Activated naive CD4-positive, alpha-beta T cell treated with anti-CD3 and anti-CD28 coated beads, Interleukin-2, amount 50 U/mL, for 24 hours (primary cell): ENCODE measurements around the gene HNRNPDL.
A peak's percentile ranks its signal among the peaks of the same experiment; 100 is the strongest.
"Not testable (repeated sequence)": the region's sequence is repeated elsewhere in the genome, so short reads cannot be mapped to it uniquely, and the experiment has no call there.

ENCODE experiments used
- H3K27ac Mint-ChIP-seq: one replicate; pipeline ENCODE4 v1.8.0; 2021; ENCODE audit warnings: mild to moderate bottlenecking, mixed read lengths
- H3K27me3 Mint-ChIP-seq: one replicate; pipeline ENCODE4 v1.8.0; 2021; ENCODE audit warnings: mixed read lengths
- H3K36me3 Mint-ChIP-seq: one replicate; pipeline ENCODE4 v1.8.0; 2021; ENCODE audit warnings: mixed read lengths
- H3K4me1 Mint-ChIP-seq: one replicate; pipeline ENCODE4 v1.8.0; 2021; ENCODE audit warnings: mixed read lengths
- H3K4me3 Mint-ChIP-seq: one replicate; pipeline ENCODE4 v1.8.0; 2021; ENCODE audit warnings: mild to moderate bottlenecking, mixed read lengths
- H3K9me3 Mint-ChIP-seq: one replicate; pipeline ENCODE4 v1.8.0; 2021; ENCODE audit warnings: mixed read lengths

The HNRNPDL gene

DNA sequence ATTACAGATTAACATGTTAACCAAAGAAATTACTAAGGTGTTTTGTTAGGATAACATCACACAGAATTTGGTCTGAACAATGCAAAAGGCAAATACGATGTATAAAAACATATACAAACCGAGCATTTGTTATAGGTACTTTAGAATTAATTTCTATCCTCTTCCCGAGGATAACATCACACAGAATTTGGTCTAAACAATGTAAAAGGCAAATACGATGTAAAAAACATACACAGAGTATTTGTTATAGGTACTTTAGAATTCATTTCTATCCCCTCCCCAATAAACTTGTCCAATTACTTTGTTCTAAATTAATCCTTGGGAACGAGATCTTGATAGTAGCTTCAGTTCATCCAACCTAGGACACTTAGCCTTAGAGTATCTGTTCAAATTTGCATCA is 7.6 kb downstream of the HNRNPDL start:
- Mint-ChIP-seq H3K9me3 (no peaks in the 10 kb centered on the region), H3K4me1 (peaks cover 54% of the 10 kb centered on the region), H3K36me3 (peaks cover 35% of the 10 kb centered on the region), H3K4me3 (no peak overlapping the region), H3K27ac (peak overlapping the region; percentile 94), H3K27me3 (no peaks in the 10 kb centered on the region)

DNA sequence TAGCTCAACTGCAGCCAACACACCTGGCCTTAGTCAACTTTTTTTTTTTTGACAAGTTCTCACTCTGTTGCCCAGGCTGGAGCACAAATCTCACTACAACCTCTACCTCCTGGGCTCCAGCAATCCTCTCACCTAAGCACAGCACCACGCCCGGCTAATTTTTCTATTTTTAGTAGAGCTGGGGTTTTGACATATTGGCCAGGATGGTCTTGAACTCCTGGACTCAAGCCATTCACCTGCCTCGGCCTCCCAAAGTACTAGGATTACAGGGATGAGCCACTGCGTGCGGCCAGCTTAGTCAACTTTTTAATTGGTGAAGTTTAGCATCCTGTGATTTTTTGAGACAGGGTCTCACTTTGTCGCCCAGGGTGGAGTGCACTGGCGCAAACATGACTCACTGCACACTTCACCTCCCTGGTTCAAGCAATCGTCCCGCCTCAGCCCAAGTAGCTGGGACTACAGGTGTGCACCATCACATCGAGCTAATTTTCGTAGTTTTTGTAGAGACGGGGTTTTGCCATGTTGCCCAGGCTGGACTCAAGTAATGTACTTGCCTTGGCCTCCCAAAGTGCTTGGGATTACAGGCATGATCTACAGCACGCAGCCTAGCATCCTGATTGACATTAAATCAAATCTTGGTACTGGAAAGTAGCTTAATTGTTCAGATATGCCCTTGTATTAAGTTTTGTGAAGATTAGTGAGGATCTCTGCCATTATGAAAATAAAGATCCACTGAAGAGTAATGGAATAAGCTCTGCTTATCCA is 8.3 kb downstream of the HNRNPDL start:
- H3K36me3 Mint-ChIP-seq: peaks cover 30% of the 10 kb centered on the region
- peak overlapping the region; percentile 38 for H3K27ac Mint-ChIP-seq
- no peaks in the 10 kb centered on the region for H3K27me3 Mint-ChIP-seq
- no peaks in the 10 kb centered on the region for H3K9me3 Mint-ChIP-seq
- no peak overlapping the region for H3K4me3 Mint-ChIP-seq
- H3K4me1 Mint-ChIP-seq: peaks cover 48% of the 10 kb centered on the region

DNA sequence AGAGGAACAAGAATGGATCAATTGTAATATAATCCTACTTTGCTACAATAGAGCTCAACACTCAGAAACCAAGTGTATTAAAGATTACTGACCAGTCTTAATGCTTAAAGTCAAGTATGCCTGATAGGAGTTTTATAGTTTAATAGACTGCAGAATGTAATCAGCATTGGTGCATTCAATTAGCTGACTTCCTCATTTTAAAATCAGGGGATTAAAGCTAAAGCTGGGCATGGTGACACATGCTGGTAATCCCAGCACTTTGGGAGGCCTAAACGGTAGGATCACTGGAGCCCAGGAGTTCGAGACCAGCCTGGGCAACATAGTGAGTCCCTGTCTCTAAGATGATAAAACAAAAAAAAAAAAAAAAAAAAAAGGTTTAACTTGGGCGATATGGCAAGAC is 10.8 kb downstream of the HNRNPDL start:
- no peak overlapping the region for H3K4me3 Mint-ChIP-seq
- no peak overlapping the region for H3K27ac Mint-ChIP-seq
- peaks cover 18% of the 10 kb centered on the region for H3K36me3 Mint-ChIP-seq
- peaks cover 9% of the 10 kb centered on the region for H3K27me3 Mint-ChIP-seq
- no peaks in the 10 kb centered on the region for H3K9me3 Mint-ChIP-seq
- H3K4me1 Mint-ChIP-seq: peaks cover 32% of the 10 kb centered on the region

DNA sequence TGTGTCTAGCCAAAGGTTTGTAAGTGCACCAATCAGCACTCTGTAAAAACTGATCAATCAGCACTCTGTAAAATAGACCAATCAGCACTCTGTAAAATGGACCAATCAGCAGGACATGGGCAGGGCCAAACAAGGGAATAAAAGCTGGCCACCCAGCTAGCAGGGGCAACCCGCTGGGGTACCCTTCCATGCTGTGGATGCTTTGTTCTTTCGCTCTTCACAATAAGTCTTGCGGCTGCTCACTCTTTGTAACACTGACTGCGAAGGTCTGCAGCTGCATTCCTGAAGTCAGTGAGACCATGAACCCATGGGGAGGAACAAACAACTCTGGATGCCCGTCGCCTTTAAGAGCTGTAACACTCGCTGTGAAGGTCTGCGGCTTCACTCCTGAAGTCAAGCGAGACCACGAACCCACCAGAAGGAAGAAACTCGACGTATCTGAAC is 14.3 kb downstream of the HNRNPDL start:
- Mint-ChIP-seq H3K4me1 (peaks cover 9% of the 10 kb centered on the region), H3K9me3 (no peaks in the 10 kb centered on the region), H3K36me3 (no peaks in the 10 kb centered on the region), H3K4me3 (no peak overlapping the region), H3K27me3 (peaks cover 10% of the 10 kb centered on the region), H3K27ac (no peak overlapping the region)

DNA sequence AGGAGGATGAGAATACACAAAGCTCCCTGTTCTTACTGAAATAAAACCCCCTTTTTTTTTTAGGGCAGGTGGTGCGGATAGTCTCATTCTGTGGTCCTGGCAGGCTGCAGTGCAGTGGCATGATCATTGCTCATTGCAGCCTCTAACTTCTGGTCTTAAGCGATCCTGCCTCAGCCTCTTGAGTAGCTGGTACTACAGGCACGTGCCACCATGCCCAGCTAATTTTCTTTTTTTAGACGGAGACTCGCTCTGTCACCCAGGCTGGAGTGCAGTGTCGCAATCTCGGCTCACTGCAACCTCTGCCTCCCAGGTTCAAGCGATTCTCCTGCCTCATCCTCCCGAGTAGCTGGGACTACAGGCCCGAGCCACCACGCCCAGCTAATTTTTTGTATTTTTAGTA is 15.2 kb downstream of the HNRNPDL start:
- not testable (repeated sequence) for H3K4me1 Mint-ChIP-seq, H3K27ac Mint-ChIP-seq, H3K36me3 Mint-ChIP-seq, H3K4me3 Mint-ChIP-seq, H3K9me3 Mint-ChIP-seq
- H3K27me3 Mint-ChIP-seq: peaks cover 10% of the 10 kb centered on the region

DNA sequence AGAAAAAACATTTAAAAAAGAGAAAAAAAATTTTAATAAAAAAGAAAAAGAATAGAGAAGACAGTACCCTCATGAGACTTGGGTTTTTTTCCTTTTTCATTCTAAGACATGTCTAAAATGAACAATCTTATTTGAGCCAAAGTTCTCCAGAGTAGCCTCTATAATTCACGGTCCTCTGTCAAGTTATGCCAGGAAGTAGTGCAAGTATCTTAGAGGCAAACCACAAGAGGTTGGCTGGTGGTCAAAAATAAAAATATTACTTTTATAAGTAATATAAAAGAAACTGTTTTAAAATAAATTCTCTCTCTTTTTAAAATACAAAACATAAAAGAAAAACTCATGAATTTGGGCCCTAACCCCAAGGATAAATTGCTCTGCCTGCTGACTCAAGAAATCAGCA is 26.5 kb downstream of the HNRNPDL start:
- H3K4me3 Mint-ChIP-seq: no peak overlapping the region
- no peaks in the 10 kb centered on the region for H3K4me1 Mint-ChIP-seq
- H3K27me3 Mint-ChIP-seq: peaks cover 1% of the 10 kb centered on the region
- no peak overlapping the region for H3K27ac Mint-ChIP-seq
- no peaks in the 10 kb centered on the region for H3K36me3 Mint-ChIP-seq
- H3K9me3 Mint-ChIP-seq: no peaks in the 10 kb centered on the region

DNA sequence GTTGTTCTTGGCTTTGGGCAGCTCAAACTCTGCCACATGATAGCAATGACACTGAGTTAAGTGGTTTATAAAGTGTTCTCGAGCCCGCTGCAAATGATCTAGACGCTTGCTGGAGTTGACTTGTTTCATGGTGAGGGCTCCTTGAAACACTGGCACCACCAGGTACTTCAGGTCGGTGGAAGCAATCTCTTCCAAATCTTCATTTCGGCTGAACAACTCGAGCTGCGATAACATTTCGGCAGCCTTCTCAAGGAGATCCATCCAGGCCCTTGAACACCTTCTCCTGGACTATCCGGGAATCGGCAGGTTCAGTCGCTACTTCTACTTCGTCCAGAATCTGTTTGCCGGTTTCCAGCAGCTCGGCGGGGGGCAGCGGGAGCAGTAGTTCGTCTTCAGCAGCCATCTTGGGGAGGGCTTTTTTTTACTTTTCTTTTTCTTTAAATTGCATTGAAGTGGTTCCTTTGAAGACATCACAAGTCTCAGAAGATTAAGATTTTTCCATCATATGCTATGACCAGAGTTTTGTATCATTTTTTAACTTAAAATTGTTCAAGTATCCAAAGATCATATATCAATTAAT is 28.0 kb downstream of the HNRNPDL start:
- Mint-ChIP-seq H3K4me3 (no peak overlapping the region), H3K9me3 (no peaks in the 10 kb centered on the region), H3K27ac (no peak overlapping the region), H3K27me3 (peaks cover 1% of the 10 kb centered on the region), H3K36me3 (no peaks in the 10 kb centered on the region), H3K4me1 (no peaks in the 10 kb centered on the region)

DNA sequence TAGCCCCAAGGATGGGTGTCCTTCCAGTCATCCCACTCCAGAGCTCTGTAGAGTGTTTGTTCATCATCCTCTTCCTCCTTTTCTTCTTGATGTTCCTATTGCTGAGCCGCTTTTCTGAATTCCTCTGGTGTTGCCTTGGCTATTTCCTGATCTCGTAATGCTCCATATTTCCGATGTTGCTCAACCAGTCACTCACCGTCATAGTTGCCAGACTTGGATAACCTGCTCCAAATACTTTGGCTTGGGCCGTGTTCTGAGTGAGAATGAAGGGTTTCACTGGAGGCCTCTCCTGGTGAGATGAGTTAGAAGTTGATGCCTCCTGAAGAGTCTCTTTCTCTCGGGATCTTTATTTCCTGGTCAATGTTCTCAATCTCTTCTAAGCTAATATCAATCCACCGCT is 28.7 kb downstream of the HNRNPDL start:
- Mint-ChIP-seq H3K36me3 (no peaks in the 10 kb centered on the region), H3K9me3 (no peaks in the 10 kb centered on the region), H3K27me3 (peaks cover 1% of the 10 kb centered on the region), H3K4me1 (no peaks in the 10 kb centered on the region), H3K4me3 (no peak overlapping the region), H3K27ac (no peak overlapping the region)

DNA sequence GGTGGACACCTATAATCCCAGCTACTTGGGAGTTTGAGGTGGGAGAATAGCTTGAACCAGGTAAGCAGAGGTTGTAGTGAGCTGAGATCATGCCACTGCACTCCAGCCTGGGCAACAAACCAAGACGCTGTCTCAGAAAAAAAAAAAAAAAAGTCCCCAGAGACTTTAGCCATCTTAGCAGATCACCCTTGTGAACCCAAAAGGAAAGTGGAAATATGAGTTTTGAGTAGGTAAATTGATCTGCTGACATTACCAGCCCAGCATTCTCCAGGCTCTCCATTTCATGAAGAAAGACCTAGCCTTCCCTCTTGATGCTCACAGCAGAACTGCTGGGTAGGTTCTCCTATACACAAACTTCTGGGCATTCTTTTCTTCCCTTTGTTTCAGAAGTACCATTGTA is 32.0 kb downstream of the HNRNPDL start:
- no peak overlapping the region for H3K4me3 Mint-ChIP-seq
- H3K4me1 Mint-ChIP-seq: no peaks in the 10 kb centered on the region
- no peak overlapping the region for H3K27ac Mint-ChIP-seq
- no peaks in the 10 kb centered on the region for H3K36me3 Mint-ChIP-seq
- H3K27me3 Mint-ChIP-seq: peaks cover 1% of the 10 kb centered on the region
- H3K9me3 Mint-ChIP-seq: no peaks in the 10 kb centered on the region

DNA sequence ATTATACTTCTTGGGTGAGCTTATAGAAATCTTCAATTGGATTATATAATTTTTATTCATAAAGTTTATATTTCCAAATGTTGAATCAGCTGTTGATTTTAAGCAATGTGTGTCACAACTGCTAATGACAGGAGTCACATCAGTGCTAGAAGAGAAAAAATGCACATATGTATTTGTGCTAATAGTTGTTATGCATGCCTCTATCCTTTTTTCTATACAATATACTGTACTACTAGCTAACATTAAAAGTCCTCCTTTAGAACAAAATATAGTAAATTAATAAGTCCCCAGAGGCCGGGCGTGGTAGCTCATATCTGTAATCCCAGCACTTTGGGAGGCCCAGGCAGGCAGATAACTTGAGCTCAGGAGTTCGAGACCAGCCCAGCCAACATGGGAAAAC is 32.7 kb downstream of the HNRNPDL start:
- H3K4me3 Mint-ChIP-seq: no peak overlapping the region
- H3K36me3 Mint-ChIP-seq: no peaks in the 10 kb centered on the region
- no peaks in the 10 kb centered on the region for H3K4me1 Mint-ChIP-seq
- H3K9me3 Mint-ChIP-seq: no peaks in the 10 kb centered on the region
- H3K27ac Mint-ChIP-seq: no peak overlapping the region
- H3K27me3 Mint-ChIP-seq: peaks cover 1% of the 10 kb centered on the region

DNA sequence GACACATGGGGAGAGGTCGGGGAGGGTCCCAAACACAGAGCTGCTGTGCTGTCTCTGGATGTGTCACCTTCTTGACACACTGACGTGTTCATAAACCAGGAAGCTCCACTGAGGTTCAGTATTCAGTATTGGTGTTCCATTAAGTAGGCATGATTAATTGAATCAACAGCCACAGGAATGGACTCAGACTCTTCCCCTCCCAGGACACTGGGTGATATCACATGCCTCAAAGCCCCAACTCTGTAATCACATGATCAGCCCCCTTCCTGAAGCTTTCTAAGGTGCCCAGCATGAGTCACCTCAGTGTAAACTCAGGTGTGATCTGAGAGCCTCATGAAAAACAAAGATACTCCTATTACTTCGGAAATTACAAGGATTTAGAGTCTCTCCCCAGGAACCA is 35.4 kb downstream of the HNRNPDL start:
- H3K27ac Mint-ChIP-seq: no peak overlapping the region
- no peaks in the 10 kb centered on the region for H3K4me1 Mint-ChIP-seq
- H3K4me3 Mint-ChIP-seq: no peak overlapping the region
- H3K27me3 Mint-ChIP-seq: peaks cover 1% of the 10 kb centered on the region
- H3K9me3 Mint-ChIP-seq: no peaks in the 10 kb centered on the region
- H3K36me3 Mint-ChIP-seq: no peaks in the 10 kb centered on the region

DNA sequence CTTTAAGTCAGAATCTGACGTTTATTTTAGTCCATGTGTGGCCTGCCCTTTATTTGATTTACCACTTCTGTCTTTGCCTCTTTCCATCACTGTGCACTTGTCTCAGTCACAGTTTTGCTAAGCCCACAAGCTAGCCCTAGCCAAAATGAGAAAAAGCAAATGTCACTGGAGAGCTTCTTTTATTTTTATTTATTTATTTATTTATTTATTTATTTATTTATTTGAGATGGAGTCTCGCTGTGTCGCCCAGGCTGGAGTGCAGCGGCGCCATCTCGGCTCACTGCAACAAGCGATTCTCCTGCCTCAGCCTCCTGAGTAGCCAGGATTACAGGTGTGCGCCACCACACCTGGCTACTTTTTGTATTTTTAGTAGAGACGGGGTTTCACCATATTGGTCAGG is 40.2 kb downstream of the HNRNPDL start:
- H3K4me3 Mint-ChIP-seq, H3K9me3 Mint-ChIP-seq, H3K27me3 Mint-ChIP-seq, H3K4me1 Mint-ChIP-seq, H3K36me3 Mint-ChIP-seq, H3K27ac Mint-ChIP-seq: not testable (repeated sequence)

DNA sequence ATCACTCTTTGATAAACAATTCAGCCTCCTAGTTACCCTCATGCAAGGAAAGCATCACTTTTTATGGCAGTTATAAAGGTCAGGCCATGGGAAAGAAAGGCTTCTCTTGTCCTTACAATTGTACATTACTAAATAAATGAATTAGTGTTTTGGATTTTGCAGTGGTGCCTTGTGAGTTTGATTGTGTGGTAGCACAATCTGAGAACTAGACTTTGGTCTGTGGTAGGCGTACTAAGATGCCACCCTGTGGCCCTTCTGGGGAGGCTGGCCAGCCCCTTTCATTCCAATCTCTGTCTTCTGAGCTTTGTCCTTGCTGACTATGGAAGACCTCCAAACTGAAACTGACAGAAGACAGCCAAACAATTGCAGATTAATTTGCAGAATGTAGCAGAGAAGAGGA is 41.9 kb downstream of the HNRNPDL start:
- Mint-ChIP-seq H3K9me3 (no peaks in the 10 kb centered on the region), H3K4me1 (no peaks in the 10 kb centered on the region), H3K27me3 (no peaks in the 10 kb centered on the region), H3K36me3 (no peaks in the 10 kb centered on the region), H3K4me3 (no peak overlapping the region), H3K27ac (no peak overlapping the region)

DNA sequence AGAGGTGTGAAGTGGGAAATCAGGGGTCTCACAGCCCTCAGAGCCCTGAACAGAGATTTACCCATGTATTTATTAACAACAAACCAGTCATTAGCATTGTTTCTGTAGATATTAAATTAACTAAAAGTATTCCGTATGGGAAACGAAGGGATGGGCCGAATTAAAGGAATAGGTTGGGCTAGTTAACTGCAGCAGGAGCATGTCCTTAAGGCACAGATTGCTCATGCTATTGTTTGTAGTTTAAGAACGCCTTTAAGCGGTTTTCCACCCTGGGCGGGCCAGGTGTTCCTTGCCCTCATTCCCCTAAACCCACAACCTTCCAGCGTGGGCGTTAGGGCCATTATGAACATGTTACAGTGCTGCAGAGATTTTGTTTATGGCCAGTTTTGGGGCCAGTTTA is 44.0 kb downstream of the HNRNPDL start:
- H3K9me3 Mint-ChIP-seq, H3K27me3 Mint-ChIP-seq, H3K4me3 Mint-ChIP-seq, H3K36me3 Mint-ChIP-seq, H3K4me1 Mint-ChIP-seq, H3K27ac Mint-ChIP-seq: not testable (repeated sequence)

DNA sequence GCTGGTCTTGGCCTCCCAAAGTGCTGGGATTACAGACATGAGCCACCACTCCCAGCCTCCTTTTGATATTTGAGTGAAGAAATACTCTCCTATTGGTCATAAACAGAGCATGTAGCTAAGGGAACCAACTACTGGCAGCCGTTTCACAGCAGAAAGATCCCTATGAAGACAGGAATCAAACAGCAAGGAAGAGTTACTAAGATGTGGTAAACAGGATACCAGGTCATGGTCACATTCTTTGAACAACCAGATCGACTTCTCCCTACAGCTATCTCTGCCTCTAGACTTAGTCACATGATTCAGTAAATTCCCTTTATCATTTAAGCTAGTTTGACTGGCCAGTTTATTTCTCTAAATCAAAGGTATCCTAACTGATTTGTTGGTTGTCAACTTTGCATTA is 47.5 kb downstream of the HNRNPDL start:
- H3K27me3 Mint-ChIP-seq: no peaks in the 10 kb centered on the region
- no peak overlapping the region for H3K27ac Mint-ChIP-seq
- peaks cover under 1% of the 10 kb centered on the region for H3K36me3 Mint-ChIP-seq
- H3K4me1 Mint-ChIP-seq: peaks cover 18% of the 10 kb centered on the region
- H3K4me3 Mint-ChIP-seq: no peak overlapping the region
- H3K9me3 Mint-ChIP-seq: no peaks in the 10 kb centered on the region

DNA sequence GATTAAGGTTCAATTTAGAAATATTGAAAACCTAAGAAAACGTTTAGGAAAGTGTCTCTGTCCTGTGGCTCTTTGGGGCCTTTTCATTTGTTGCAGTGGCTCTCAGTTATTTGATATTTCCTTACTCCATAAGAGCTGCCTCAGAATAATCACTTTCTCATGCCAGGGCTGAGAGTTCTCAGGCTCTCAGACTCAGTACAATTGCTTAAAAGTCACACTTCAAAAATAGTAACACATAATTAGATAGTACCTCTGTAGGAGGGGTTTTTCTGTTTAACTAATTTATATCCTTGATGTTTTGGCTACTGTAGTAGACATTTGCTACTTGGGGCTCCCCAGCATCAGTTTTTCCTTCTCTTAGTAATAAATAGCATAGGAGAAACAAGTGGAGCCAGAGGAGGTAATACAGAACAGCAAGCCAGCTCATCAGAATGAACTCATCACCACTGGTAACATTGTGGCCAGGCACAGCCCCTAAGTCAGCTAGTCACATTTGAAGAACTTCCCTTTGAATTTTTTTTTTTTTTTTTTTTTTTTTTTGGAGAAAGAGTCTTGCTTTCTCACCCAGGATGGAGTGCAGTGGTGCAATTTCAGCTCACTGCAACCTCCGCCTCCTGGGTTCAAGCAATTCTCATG is 48.5 kb downstream of the HNRNPDL start:
- Mint-ChIP-seq H3K9me3 (no peaks in the 10 kb centered on the region), H3K27ac (no peak overlapping the region), H3K4me3 (no peak overlapping the region), H3K36me3 (peaks cover 2% of the 10 kb centered on the region), H3K27me3 (no peaks in the 10 kb centered on the region), H3K4me1 (peaks cover 23% of the 10 kb centered on the region)
